ENCODE data around the gene MLLT10. TPM values are rescaled to one million over a fixed set of nuclear protein-coding genes. Genes with fewer than 3 reads are reported as not detected.

MLLT10 gene
- total and polyA plus RNA-seq, 10 of the 15 experiments (the other 5 are each of a cell fraction or from before 2014, with no cell fraction given), result 8.7 to 61.1 (median 28.5) TPM

- DNase-seq (ENCODE audit: low read depth, low spot score) (no peak), ATAC-seq (no peak), FAIRE-seq (no peak)
- H3K9me3 ChIP-seq (replicated peaks; ENCODE audit: control insufficient read depth, insufficient read depth, low read length), result no peaks in the 10 kb centered on the region; the same call in 2 of the 3 replicates
- in situ Hi-C loops (cut with MboI), result no loop called here
- H3K36me3 ChIP-seq (ENCODE audit: control insufficient read depth in 2 of 2, insufficient read depth in 2 of 2, low read length in 1 of 2), result peaks cover 0 to 7% of the 10 kb centered on the region in 2 experiments; a peak in 2 of 4 replicates
- no peak overlapping the region for H3K4me3 ChIP-seq
- no peak overlapping the region for H3K4me2 ChIP-seq (ENCODE audit: control insufficient read depth, insufficient read depth)
- H2AFZ ChIP-seq (ENCODE audit: control insufficient read depth, low read depth, low read length), result no peak overlapping the region
- H3K27ac ChIP-seq (ENCODE audit: control insufficient read depth, insufficient read depth), result no peak overlapping the region
- no peaks in the 10 kb centered on the region for H3K27me3 ChIP-seq (replicated peaks in 1 of 2; ENCODE audit: control insufficient read depth in 2 of 2, insufficient read depth in 2 of 2, low read length in 1 of 2)
- H3K9ac ChIP-seq (ENCODE audit: control insufficient read depth, insufficient read depth, low read length), result no peak overlapping the region
- intact Hi-C loops (cut with micrococcal nuclease; ENCODE audit: unreplicated experiment), result no loop called here
- SMC1A ChIA-PET (ENCODE audit: uncharacterized antibody, unreplicated experiment), result interaction anchor here (0.8 to 1.7 kb wide), 2 partner anchors 32 to 198 kb away, joined by 3 to 4 read pairs; no protein-coding TSS in a partner anchor
- H4K20me1 ChIP-seq (ENCODE audit: control insufficient read depth, insufficient read depth), result no peaks in the 10 kb centered on the region
- POLR2A ChIA-PET, result no interaction called here
- CTCF ChIA-PET, result interaction anchor here (0.6 to 0.7 kb wide), 2 partner anchors 154 to 202 kb away, joined by 3 to 4 read pairs; no protein-coding TSS in a partner anchor
- H3K79me2 ChIP-seq (ENCODE audit: control insufficient read depth, insufficient read depth, low read length), result no peaks in the 10 kb centered on the region
- BruUV-seq (replicated peaks), result no TSS peak
- no peaks in the 10 kb centered on the region for H3K4me1 ChIP-seq (ENCODE audit: control insufficient read depth, insufficient read depth, low read length)
- RAD21 ChIA-PET (ENCODE audit: unreplicated experiment), result no interaction called here
- WGBS (ENCODE audit: insufficient coverage, insufficient replicate concordance, low lambda C conversion rate, missing lambda C conversion rate), result 82% methylated on average over 5 of the region's 5 CpGs
- TF ChIP-seq RELB (IDR thresholded peaks at IDR 0.05; ENCODE audit: low read depth), result no peak
- no peak for TF ChIP-seq MAX (IDR thresholded peaks at IDR 0.05; ENCODE audit: low read depth, low read length)
- no peak for TF ChIP-seq STAT1 (conservative IDR thresholded peaks at IDR 0.05)
- TF ChIP-seq ZBTB40 (IDR thresholded peaks at IDR 0.05; ENCODE audit: borderline replicate concordance), result no peak
- no peak for TF ChIP-seq CUX1 (IDR thresholded peaks at IDR 0.05; ENCODE audit: insufficient replicate concordance, low read depth, low read length)
- TF ChIP-seq NKRF (conservative IDR thresholded peaks at IDR 0.05), result no peak
- TF ChIP-seq NR2C2 (IDR thresholded peaks at IDR 0.05; ENCODE audit: borderline replicate concordance, control insufficient read depth, insufficient read length, low read depth), result no peak
- no peak for TF ChIP-seq ZNF24 (IDR thresholded peaks at IDR 0.05)
- no peak for TF ChIP-seq BACH1 (IDR thresholded peaks at IDR 0.05; ENCODE audit: borderline replicate concordance)
- TF ChIP-seq HCFC1 (IDR thresholded peaks at IDR 0.05; ENCODE audit: low read length), result no peak
- no peak for TF ChIP-seq SMAD5 (IDR thresholded peaks at IDR 0.05; ENCODE audit: low read depth)
Observed at GRCh38 chr10:21693418-21693817, 159.4 kb downstream of the MLLT10 start.

Data from GM12878 (cell line).